ENCODE measurements around the gene VTI1A.

- no peak for TF ChIP-seq CTCF (conservative IDR thresholded peaks at IDR 0.05 in 1 of 2, IDR thresholded peaks at IDR 0.05 in 1 of 2; ENCODE audit: extremely low read depth in 1 of 2, insufficient read depth in 1 of 2, low read depth in 1 of 2, low read length in 2 of 2)
- TF ChIP-seq EZH2 (IDR thresholded peaks at IDR 0.05; ENCODE audit: borderline replicate concordance, low read length), result no peak
Measured at GRCh38 chr10:112497347-112497950, 50.4 kb downstream of the VTI1A start.
